DMS153 treated with DMSO at 0.1 percent for 48 hours (cell line): ENCODE measurements around the gene TUBA4B.
A peak's percentile ranks its signal among the peaks of the same experiment; 100 is the strongest.

ENCODE experiments used
- DNase-seq: peaks from one replicate; lab custom pipeline; 2025; ENCODE audit not compliant: unreplicated experiment; lab: John Stamatoyannopoulos, UW

Gene TUBA4B

GRCh38 chr2:219218732-219219701 is 34.0 kb upstream of the TUBA4B start, which contains the start of gene ABCB6:
Gene ABCB6, minus strand, starts transcription at chr2:219218958. Its CDS starts 285 bp downstream, at chr2:219218673.
- DNase-seq: peak; percentile 84

GRCh38 chr2:219219784-219220532 is 33.1 kb upstream of the TUBA4B start:
- no peak for DNase-seq

- no peak for DNase-seq
Observed at GRCh38 chr2:219220652-219221402, 32.2 kb upstream of the TUBA4B start.

- no peak for DNase-seq
Observed at GRCh38 chr2:219221957-219222518, 31.0 kb upstream of the TUBA4B start.

- no peak for DNase-seq
Observed at GRCh38 chr2:219223831-219224610, 29.0 kb upstream of the TUBA4B start.

GRCh38 chr2:219225350-219225749 is 27.7 kb upstream of the TUBA4B start:
- DNase-seq: no peak

- no peak for DNase-seq
Observed at GRCh38 chr2:219228041-219228910, 24.8 kb upstream of the TUBA4B start.

- no peak for DNase-seq
Observed at GRCh38 chr2:219228911-219229304, 24.1 kb upstream of the TUBA4B start.

- DNase-seq: peak; percentile 96
Observed at GRCh38 chr2:219229305-219230058, 23.6 kb upstream of the TUBA4B start, which contains the start of the genes ANKZF1 and ATG9A. Gene ANKZF1, plus strand, starts transcription at chr2:219229806. Its CDS starts 452 bp downstream, at chr2:219230258. Gene ATG9A, minus strand, starts transcription at chr2:219229636. Its CDS starts 1,612 bp downstream, at chr2:219228024.

- no peak for DNase-seq
Observed at GRCh38 chr2:219230059-219230540, 22.9 kb upstream of the TUBA4B start.

GRCh38 chr2:219234331-219234730 is 18.7 kb upstream of the TUBA4B start:
- no peak for DNase-seq

- no peak for DNase-seq
Observed at GRCh38 chr2:219243291-219243761, 9.7 kb upstream of the TUBA4B start.

GRCh38 chr2:219244789-219245147 is 8.3 kb upstream of the TUBA4B start:
- no peak for DNase-seq

GRCh38 chr2:219245148-219245898 is 7.7 kb upstream of the TUBA4B start, which contains the start of the genes GLB1L and STK16:
Gene GLB1L, minus strand, starts transcription at chr2:219245444. Its CDS starts 1,871 bp downstream, at chr2:219243573.
Gene STK16, plus strand, starts transcription at chr2:219245479. Its CDS starts 521 bp downstream, at chr2:219246000.
- peak; percentile 54 for DNase-seq

- no peak for DNase-seq
Observed at GRCh38 chr2:219245899-219246230, 7.2 kb upstream of the TUBA4B start.

- no peak for DNase-seq
Observed at GRCh38 chr2:219246559-219246958, 6.5 kb upstream of the TUBA4B start.
